SK-N-SH treated with all-trans-retinoic acid at 6 μM for 48 hours (cell line): ENCODE data around the gene TMEM119.

Experiments
- ARNTL ChIP-seq: fragments of 450-650 bp; formaldehyde crosslinking; IDR thresholded peaks from 2 replicates; pipeline ENCODE4 v1.5.0; 2020; ENCODE audit warnings: low read depth, mild to moderate bottlenecking, moderate library complexity, borderline replicate concordance
- CSRNP3 ChIP-seq: fragments of 250-450 bp; sonication (Bioruptor Pico); IDR thresholded peaks from 2 replicates; pipeline ENCODE4 v1.5.1; 2021; ENCODE audit warnings: mild to moderate bottlenecking, moderate library complexity
- ESRRG ChIP-seq: fragments of 250-450 bp; sonication (Bioruptor Pico); IDR thresholded peaks from 2 replicates; pipeline ENCODE4 v1.6.1; 2021; ENCODE audit warnings: mild to moderate bottlenecking
- GLIS3 ChIP-seq: fragments of 250-450 bp; sonication (Bioruptor Pico); IDR thresholded peaks from 2 replicates; pipeline ENCODE4 v1.5.0; 2020; ENCODE audit warnings: mild to moderate bottlenecking, moderate library complexity
- OSR1 ChIP-seq: fragments of 250-450 bp; sonication (Bioruptor Pico); IDR thresholded peaks from 2 replicates; pipeline ENCODE4 v1.8.0; 2022; ENCODE audit warnings: moderate library complexity, mild to moderate bottlenecking, inconsistent platforms
- PATZ1 ChIP-seq: fragments of 250-450 bp; sonication (Bioruptor Pico); IDR thresholded peaks from 2 replicates; pipeline ENCODE4 v1.8.0; 2020; ENCODE audit warnings: mild to moderate bottlenecking, moderate library complexity, borderline replicate concordance
- RARB ChIP-seq: fragments of 250-450 bp; sonication (Bioruptor Pico); IDR thresholded peaks from 2 replicates; pipeline ENCODE4 v1.8.0; 2021; ENCODE audit warnings: mild to moderate bottlenecking, moderate library complexity
- ZC3H10 ChIP-seq: fragments of 250-450 bp; sonication (Bioruptor Pico); IDR thresholded peaks from 2 replicates; pipeline ENCODE4 v1.5.1; 2021; ENCODE audit warnings: mild to moderate bottlenecking, moderate library complexity
- ZFP3 ChIP-seq: fragments of 250-450 bp; sonication (Bioruptor Pico); IDR thresholded peaks from 2 replicates; pipeline ENCODE4 v1.5.0; 2020; ENCODE audit warnings: mild to moderate bottlenecking, moderate library complexity
- ZFP30 ChIP-seq: fragments of 450-650 bp; formaldehyde crosslinking; IDR thresholded peaks from 2 replicates; pipeline ENCODE4 v1.5.0; 2022; ENCODE audit warnings: mild to moderate bottlenecking, moderate library complexity
- TF ChIP-seq, protein P1 (sequence below): fragments of 250-450 bp; sonication (Bioruptor Pico); IDR thresholded peaks from 2 replicates; pipeline ENCODE4 v1.5.0; 2020; ENCODE audit warnings: mild to moderate bottlenecking, moderate library complexity
- TF ChIP-seq, protein P2 (sequence below): fragments of 250-450 bp; sonication (Bioruptor Pico); IDR thresholded peaks from 2 replicates; pipeline ENCODE4 v1.5.1; 2020; ENCODE audit warnings: low read depth, mild to moderate bottlenecking, moderate library complexity

GRCh38 chr12:108589840-108590229 lies 8.0 kb downstream of the TMEM119 start:
- TF ChIP-seq, protein P1, sequence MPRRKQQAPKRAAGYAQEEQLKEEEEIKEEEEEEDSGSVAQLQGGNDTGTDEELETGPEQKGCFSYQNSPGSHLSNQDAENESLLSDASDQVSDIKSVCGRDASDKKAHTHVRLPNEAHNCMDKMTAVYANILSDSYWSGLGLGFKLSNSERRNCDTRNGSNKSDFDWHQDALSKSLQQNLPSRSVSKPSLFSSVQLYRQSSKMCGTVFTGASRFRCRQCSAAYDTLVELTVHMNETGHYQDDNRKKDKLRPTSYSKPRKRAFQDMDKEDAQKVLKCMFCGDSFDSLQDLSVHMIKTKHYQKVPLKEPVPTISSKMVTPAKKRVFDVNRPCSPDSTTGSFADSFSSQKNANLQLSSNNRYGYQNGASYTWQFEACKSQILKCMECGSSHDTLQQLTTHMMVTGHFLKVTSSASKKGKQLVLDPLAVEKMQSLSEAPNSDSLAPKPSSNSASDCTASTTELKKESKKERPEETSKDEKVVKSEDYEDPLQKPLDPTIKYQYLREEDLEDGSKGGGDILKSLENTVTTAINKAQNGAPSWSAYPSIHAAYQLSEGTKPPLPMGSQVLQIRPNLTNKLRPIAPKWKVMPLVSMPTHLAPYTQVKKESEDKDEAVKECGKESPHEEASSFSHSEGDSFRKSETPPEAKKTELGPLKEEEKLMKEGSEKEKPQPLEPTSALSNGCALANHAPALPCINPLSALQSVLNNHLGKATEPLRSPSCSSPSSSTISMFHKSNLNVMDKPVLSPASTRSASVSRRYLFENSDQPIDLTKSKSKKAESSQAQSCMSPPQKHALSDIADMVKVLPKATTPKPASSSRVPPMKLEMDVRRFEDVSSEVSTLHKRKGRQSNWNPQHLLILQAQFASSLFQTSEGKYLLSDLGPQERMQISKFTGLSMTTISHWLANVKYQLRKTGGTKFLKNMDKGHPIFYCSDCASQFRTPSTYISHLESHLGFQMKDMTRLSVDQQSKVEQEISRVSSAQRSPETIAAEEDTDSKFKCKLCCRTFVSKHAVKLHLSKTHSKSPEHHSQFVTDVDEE (CRISPR knock-in tag): no peak
- TF ChIP-seq, protein P2, sequence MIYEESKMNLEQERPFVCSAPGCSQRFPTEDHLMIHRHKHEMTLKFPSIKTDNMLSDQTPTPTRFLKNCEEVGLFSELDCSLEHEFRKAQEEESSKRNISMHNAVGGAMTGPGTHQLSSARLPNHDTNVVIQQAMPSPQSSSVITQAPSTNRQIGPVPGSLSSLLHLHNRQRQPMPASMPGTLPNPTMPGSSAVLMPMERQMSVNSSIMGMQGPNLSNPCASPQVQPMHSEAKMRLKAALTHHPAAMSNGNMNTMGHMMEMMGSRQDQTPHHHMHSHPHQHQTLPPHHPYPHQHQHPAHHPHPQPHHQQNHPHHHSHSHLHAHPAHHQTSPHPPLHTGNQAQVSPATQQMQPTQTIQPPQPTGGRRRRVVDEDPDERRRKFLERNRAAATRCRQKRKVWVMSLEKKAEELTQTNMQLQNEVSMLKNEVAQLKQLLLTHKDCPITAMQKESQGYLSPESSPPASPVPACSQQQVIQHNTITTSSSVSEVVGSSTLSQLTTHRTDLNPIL (CRISPR knock-in tag): no peak
- TF ChIP-seq PATZ1 (CRISPR knock-in tag) (no peak), ZFP3 (CRISPR knock-in tag) (no peak), ZC3H10 (CRISPR knock-in tag) (no peak), CSRNP3 (CRISPR knock-in tag) (no peak), ZFP30 (CRISPR knock-in tag) (no peak), GLIS3 (CRISPR knock-in tag) (no peak), RARB (CRISPR knock-in tag) (no peak), ESRRG (no peak), ARNTL (CRISPR knock-in tag) (no peak), OSR1 (CRISPR knock-in tag) (no peak)
